Measurements from ENCODE around the gene PMM2.
"Not testable (repeated sequence)": the region's sequence is repeated elsewhere in the genome, so short reads cannot be mapped to it uniquely, and the experiment has no call there.

The PMM2 gene

GRCh38 chr16:8797364-8798173 is at the start of gene PMM2, which contains the start of gene TMEM186:
PMM2 (plus strand) TSS chr16:8797839; CDS start chr16:8797883, 44 bp downstream.
TMEM186 (minus strand) TSS chr16:8797639; CDS start chr16:8797614, 25 bp downstream.
- Histone ChIP-seq H3K27ac (peak within 1 kb of the TSS; percentile 83 to 86), H3K4me1 (peaks cover 0 to 62% (median 30%) of the 10 kb centered on the region in 4 donors), H3K4me3 (peak within 1 kb of the TSS; percentile 94 to 98), H3K36me3 (peaks cover 10 to 15% (median 14%) of the 10 kb centered on the region in 3 donors), H3K9me3 (no peaks in the 10 kb centered on the region), H3K27me3 (no peaks in the 10 kb centered on the region)
- intact Hi-C loops (cut with DNase I; ENCODE audit: low total_unique reads): loop anchor here (5.0 to 10.0 kb wide), 2 partner anchors 70 to 123 kb away; partner anchors contain the start of genes ABAT and CARHSP1
- DNase-seq: peak; percentile 96 to 98
- TF ChIP-seq, protein P1, sequence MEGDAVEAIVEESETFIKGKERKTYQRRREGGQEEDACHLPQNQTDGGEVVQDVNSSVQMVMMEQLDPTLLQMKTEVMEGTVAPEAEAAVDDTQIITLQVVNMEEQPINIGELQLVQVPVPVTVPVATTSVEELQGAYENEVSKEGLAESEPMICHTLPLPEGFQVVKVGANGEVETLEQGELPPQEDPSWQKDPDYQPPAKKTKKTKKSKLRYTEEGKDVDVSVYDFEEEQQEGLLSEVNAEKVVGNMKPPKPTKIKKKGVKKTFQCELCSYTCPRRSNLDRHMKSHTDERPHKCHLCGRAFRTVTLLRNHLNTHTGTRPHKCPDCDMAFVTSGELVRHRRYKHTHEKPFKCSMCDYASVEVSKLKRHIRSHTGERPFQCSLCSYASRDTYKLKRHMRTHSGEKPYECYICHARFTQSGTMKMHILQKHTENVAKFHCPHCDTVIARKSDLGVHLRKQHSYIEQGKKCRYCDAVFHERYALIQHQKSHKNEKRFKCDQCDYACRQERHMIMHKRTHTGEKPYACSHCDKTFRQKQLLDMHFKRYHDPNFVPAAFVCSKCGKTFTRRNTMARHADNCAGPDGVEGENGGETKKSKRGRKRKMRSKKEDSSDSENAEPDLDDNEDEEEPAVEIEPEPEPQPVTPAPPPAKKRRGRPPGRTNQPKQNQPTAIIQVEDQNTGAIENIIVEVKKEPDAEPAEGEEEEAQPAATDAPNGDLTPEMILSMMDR (IDR thresholded peaks at IDR 0.05): peak in 1 of 2 experiments; percentile 41

- H3K4me3 ChIP-seq; H3K27me3 ChIP-seq; intact Hi-C loops (cut with DNase I; ENCODE audit: low total_unique reads); H3K9me3 ChIP-seq; H3K4me1 ChIP-seq; H3K27ac ChIP-seq: not testable (repeated sequence)
- peak in 1 of 2 donors; percentile 12 for DNase-seq
- H3K36me3 ChIP-seq: peaks cover 4 to 32% (median 13%) of the 10 kb centered on the region in 3 donors
Observed at GRCh38 chr16:8748944-8749343, 48.7 kb upstream of the PMM2 start.

DNA sequence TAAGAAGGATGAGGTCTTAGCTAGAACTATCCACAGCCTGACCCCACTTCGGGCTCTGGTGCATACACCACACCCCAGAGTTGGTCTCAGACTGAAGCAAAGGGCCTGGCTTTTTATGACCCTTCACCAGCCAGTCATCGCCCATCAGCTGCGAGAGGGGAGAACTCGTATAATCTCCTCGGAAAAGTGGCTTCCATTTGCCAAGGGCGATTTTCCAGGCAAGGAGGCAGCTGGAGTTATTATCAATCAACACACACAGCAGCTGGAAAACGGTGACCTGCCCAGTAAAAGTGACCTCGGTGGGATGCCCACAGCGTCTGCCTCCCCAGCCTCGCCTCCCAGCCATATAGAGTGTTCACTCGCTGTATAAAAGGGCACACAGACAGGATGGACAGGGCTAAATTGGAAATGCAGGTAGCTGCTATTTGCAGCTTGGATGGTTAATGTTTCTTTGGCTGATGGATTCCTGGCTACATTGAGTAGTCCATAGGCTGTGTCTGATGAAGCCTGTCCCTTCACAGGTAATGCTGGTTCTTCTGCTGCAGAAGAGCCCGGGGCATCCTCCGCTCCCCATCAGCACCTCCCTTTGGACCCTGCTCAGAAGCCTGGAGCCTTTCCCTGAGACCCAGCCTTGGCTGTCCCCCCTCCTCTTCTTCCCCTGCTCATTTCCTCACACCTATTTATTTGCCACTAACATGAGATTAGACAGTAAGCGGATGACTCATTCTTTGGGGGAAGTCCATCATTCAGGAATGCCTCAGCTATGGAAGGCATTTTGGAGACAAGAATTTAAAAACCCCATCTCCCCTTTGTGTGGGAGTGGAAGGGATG is 45.9 kb upstream of the PMM2 start:
- Histone ChIP-seq H3K36me3 (peaks cover 4 to 35% (median 11%) of the 10 kb centered on the region in 3 donors), H3K27me3 (no peaks in the 10 kb centered on the region), H3K9me3 (no peaks in the 10 kb centered on the region), H3K4me1 (no peaks in the 10 kb centered on the region), H3K4me3 (no peak overlapping the region), H3K27ac (no peak overlapping the region)
- no peak for DNase-seq
- intact Hi-C loops (cut with DNase I; ENCODE audit: low total_unique reads): no loop called here
- TF ChIP-seq, protein P1 (IDR thresholded peaks at IDR 0.05): no peak

DNA sequence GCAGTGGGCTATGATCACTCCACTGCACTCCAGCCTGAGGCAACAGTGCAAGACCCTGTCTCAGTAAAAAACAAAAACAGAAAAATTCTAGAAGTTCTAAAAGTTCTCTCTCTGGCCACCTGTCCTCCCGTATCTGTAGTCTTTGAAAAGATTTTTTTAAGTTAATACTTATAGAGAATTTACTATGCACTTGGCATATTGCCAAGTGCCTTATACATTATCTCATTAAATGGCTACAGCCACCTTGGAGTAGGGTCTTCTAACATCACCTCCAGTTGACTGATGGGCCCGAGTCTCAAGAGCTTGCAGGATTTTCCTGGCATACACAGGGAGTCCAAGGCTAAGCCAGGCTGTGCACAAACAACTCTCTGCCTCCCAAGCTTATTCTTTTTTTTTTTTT is 44.9 kb upstream of the PMM2 start:
- Histone ChIP-seq H3K9me3 (no peaks in the 10 kb centered on the region), H3K4me1 (no peaks in the 10 kb centered on the region), H3K27ac (no peak overlapping the region), H3K4me3 (no peak overlapping the region), H3K36me3 (peaks cover 4 to 41% (median 9%) of the 10 kb centered on the region in 3 donors), H3K27me3 (no peaks in the 10 kb centered on the region)
- no peak for DNase-seq
- TF ChIP-seq, protein P1 (IDR thresholded peaks at IDR 0.05): no peak
- intact Hi-C loops (cut with DNase I; ENCODE audit: low total_unique reads): no loop called here

- intact Hi-C loops (cut with DNase I; ENCODE audit: low total_unique reads): no loop called here
- TF ChIP-seq, protein P1 (IDR thresholded peaks at IDR 0.05): no peak
- no peaks in the 10 kb centered on the region for H3K4me1 ChIP-seq
- DNase-seq: no peak
- H3K36me3 ChIP-seq: peaks cover 4 to 49% (median 9%) of the 10 kb centered on the region in 3 donors
- no peak overlapping the region for H3K4me3 ChIP-seq
- no peaks in the 10 kb centered on the region for H3K27me3 ChIP-seq
- H3K27ac ChIP-seq: no peak overlapping the region
- H3K9me3 ChIP-seq: no peaks in the 10 kb centered on the region
Observed at GRCh38 chr16:8753416-8754054, 44.1 kb upstream of the PMM2 start.
